ENCODE results near the gene CC2D2B. TPM values are rescaled to one million over a fixed set of nuclear protein-coding genes. Genes with fewer than 3 reads are reported as not detected.

Gene CC2D2B
- total and polyA plus RNA-seq, 5 experiments from 2014 or later: 0.36 TPM; not detected in 4

- Mint-ChIP-seq H3K36me3 (peaks cover 11 to 32% (median 19%) of the 10 kb centered on the region in 3 donors), H3K9me3 (no peaks in the 10 kb centered on the region), H3K27me3 (no peaks in the 10 kb centered on the region), H3K4me1 (peaks cover 0 to 8% (median 0%) of the 10 kb centered on the region in 4 donors), H3K27ac (no peak overlapping the region), H3K4me3 (no peak overlapping the region)
- ATAC-seq (no peak), DNase-seq (no peak)
- POLR2A ChIA-PET: interaction anchor here (1.2 kb wide), 1 partner anchor 54 kb away, joined by 3 read pairs; no protein-coding TSS in a partner anchor
Measured at GRCh38 chr10:96075977-96076376, 168.2 kb downstream of the CC2D2B start.

DNA sequence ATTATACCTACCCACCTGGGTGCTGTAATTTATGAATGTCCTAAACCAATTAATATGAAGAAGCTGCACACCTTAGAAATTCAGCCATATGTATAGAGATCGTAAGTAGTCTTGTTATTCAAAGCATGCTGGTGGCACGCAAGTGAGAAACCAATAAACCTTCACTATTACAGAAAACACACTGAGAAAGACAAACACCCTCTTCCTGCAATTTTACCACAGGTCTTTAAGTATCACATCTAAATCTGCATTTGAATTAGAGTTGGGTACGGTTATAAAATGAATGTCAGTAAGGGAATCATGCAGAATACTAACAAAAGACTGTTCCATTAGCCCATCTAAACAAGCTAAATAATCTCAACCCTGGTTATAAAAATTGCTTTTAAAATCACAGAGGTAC, 169.4 kb downstream of the CC2D2B start:
- Mint-ChIP-seq H3K4me1 (peaks cover 0 to 8% (median 0%) of the 10 kb centered on the region in 4 donors), H3K4me3 (no peak overlapping the region), H3K36me3 (peaks cover 13 to 40% (median 27%) of the 10 kb centered on the region in 3 donors), H3K27ac (no peak overlapping the region), H3K27me3 (no peaks in the 10 kb centered on the region), H3K9me3 (no peaks in the 10 kb centered on the region)
- POLR2A ChIA-PET: interaction anchor here (0.5 kb wide), 1 partner anchor 61 kb away, joined by 5 read pairs; no protein-coding TSS in a partner anchor
- DNase-seq (no peak), ATAC-seq (no peak)

GRCh38 chr10:96082153-96082552, 174.4 kb downstream of the CC2D2B start:
- Mint-ChIP-seq H3K9me3 (no peaks in the 10 kb centered on the region), H3K27me3 (no peaks in the 10 kb centered on the region), H3K36me3 (peaks cover 13 to 50% (median 43%) of the 10 kb centered on the region in 3 donors), H3K4me1 (peaks cover 0 to 6% (median 1%) of the 10 kb centered on the region in 4 donors), H3K27ac (no peak overlapping the region), H3K4me3 (no peak overlapping the region)
- POLR2A ChIA-PET: interaction anchor here (0.6 kb wide), 1 partner anchor 48 kb away, joined by 3 read pairs; the partner anchor contains the start of gene ZNF518A
- ATAC-seq (no peak), DNase-seq (no peak)

Small RNAs within 50 kb of the gene (microRNA-seq; reads per million reads assigned to microRNA genes)
- 30.1 reads per million, percentile 47 among the genes with 10 or more reads in this experiment for gene MIR3157 (ENCODE audit: borderline microRNAs expressed)

Other genes with a start within 250 kb of the CC2D2B start
- gene TCTN3, start 214.0 kb upstream of the CC2D2B start, total RNA-seq: 10 to 100 TPM; 23.7 to 24.6 TPM
- gene TCTN3, start 214.0 kb upstream of the CC2D2B start, polyA plus RNA-seq: 10 to 100 TPM; 48.8 to 65.7 (median 54.9) TPM
- gene ENTPD1, start 151.8 kb upstream of the CC2D2B start, total RNA-seq: 1 to 10 TPM; 1.4 to 1.6 TPM
- gene ENTPD1, start 151.8 kb upstream of the CC2D2B start, polyA plus RNA-seq: under 1 TPM; 0.16 to 0.25 (median 0.17) TPM
- gene CCNJ, start 135.6 kb downstream of the CC2D2B start, total RNA-seq: 1 to 10 TPM; 7.2 to 8.1 TPM
- 1 to 10 TPM in 2 of 3 donors, under 1 TPM in 1; 0.56 to 1.8 (median 1.0) TPM for gene CCNJ, start 135.6 kb downstream of the CC2D2B start, polyA plus RNA-seq
- gene ZNF518A, start 222.3 kb downstream of the CC2D2B start, total RNA-seq: 10 to 100 TPM; 25.8 to 26.0 TPM
- gene ZNF518A, start 222.3 kb downstream of the CC2D2B start, polyA plus RNA-seq: 10 to 100 TPM in 2 of 3 donors, 1 to 10 TPM in 1; 7.6 to 11.2 (median 10.2) TPM